AG04449 (cell line): ENCODE measurements around the gene CNOT2.

ENCODE experiments used
- CTCF ChIA-PET: fragments of 350-600 bp; formaldehyde crosslinking; extraction: SDS; loops from one replicate; lab custom pipeline; 2021; ENCODE audit warnings: antibody characterized with exemption; lab: Yijun Ruan, JAX
- POLR2A ChIA-PET: fragments of 400-600, 350-600 bp; formaldehyde crosslinking; extraction: SDS; loops from one replicate; lab custom pipeline; 2020; ENCODE audit warnings: antibody characterized with exemption, inconsistent platforms; lab: Yijun Ruan, JAX
- DNase-seq: peaks from one replicate; pipeline ENCODE4 v3.0.0-alpha.2; 2010; ENCODE audit warnings: low read depth, low spot score
- H3K4me3 ChIP-seq: 2 replicates; pipeline ENCODE4 v1.5.1; 2011; ENCODE audit warnings: low read depth, mild to moderate bottlenecking, control low read depth, low read length
- CTCF ChIP-seq: IDR thresholded peaks from one replicate; pipeline ENCODE4 v1.5.1; 2011; ENCODE audit warnings: mild to moderate bottlenecking, moderate library complexity, low read length, control low read depth, inconsistent platforms; ENCODE audit not compliant: insufficient read depth; ENCODE audit errors: missing control alignments

Gene CNOT2

DNA sequence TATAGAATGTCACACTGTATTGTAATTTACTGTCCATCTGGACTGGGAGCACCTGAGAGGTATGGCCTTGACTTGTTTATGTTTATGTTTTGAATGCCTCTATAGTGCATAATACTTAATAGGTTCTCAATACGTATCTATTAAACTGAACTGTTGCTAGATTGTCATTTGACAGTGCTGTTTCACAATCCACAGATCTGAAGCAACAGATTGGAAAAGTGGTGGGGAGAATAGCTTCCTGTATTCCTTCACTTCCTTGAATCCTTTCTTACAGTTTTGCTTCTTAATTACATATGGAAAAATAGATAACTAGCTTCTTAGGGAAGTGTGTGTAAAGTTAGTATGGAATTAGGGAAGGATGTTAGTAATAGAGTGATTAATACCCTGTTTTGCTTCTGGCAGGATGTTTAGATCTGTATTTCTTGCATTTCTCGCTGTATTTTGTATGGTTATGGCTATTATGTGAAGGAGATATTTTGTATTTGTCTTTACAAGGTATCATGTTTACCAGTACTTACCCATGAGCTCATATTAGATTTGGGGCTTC is 4.5 kb downstream of the CNOT2 start:
- no peak for TF ChIP-seq CTCF
- POLR2A ChIA-PET, result no interaction called here

GRCh38 chr12:70248876-70249275 is 5.6 kb downstream of the CNOT2 start:
- CTCF ChIA-PET, result interaction anchor here (1.3 kb wide), 1 partner anchor 349 kb away, joined by 3 read pairs; no protein-coding TSS in a partner anchor
- TF ChIP-seq CTCF, result no peak
- H3K4me3 ChIP-seq, result no peak overlapping the region
- POLR2A ChIA-PET, result no interaction called here
- no peak for DNase-seq

More for the DNA sequence above, 4.5 kb downstream of the CNOT2 start:
- DNase-seq, result no peak
- CTCF ChIA-PET, result interaction anchor here (1.5 kb wide), 1 partner anchor 347 kb away, joined by 8 read pairs; no protein-coding TSS in a partner anchor
- no peak overlapping the region for H3K4me3 ChIP-seq

DNA sequence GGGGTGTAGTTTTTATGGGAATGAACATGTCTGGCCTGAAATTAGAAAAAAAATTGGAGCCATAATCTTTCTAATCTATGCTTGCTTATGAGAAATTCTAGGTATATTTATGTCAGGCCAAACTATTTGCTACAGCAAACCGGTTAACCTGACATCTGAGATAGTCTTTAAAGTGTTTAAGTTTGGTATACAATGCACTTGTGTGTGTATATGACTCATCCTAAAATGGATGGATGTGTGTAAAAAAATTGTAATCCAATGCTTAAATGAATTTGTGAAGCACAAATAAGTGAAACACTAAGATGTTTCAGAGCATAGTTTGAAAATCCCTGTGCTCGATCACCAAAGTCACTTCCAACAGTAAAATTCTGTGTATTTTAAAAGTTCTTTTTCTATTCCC is 6.7 kb downstream of the CNOT2 start:
- H3K4me3 ChIP-seq, result no peak overlapping the region
- no peak for DNase-seq
- TF ChIP-seq CTCF, result no peak
- ChIA-PET POLR2A (no interaction called here), CTCF (interaction anchor here (1.3 kb wide), 1 partner anchor 350 kb away, joined by 3 read pairs; no protein-coding TSS in a partner anchor)

- CTCF ChIA-PET, result interaction anchor here (1.9 kb wide), 1 partner anchor 350 kb away, joined by 7 read pairs; no protein-coding TSS in a partner anchor
- no peak overlapping the region for H3K4me3 ChIP-seq
- POLR2A ChIA-PET, result no interaction called here
- DNase-seq, result no peak
- TF ChIP-seq CTCF, result no peak
Measured at GRCh38 chr12:70251226-70251625, 8.0 kb downstream of the CNOT2 start.

GRCh38 chr12:70251661-70252060 is 8.4 kb downstream of the CNOT2 start:
- ChIA-PET CTCF (interaction anchor here (1.9 kb wide), 1 partner anchor 351 kb away, joined by 7 read pairs; no protein-coding TSS in a partner anchor), POLR2A (no interaction called here)
- no peak for TF ChIP-seq CTCF
- no peak for DNase-seq
- H3K4me3 ChIP-seq, result no peak overlapping the region

GRCh38 chr12:70252832-70253231 is 9.6 kb downstream of the CNOT2 start:
- CTCF ChIA-PET, result interaction anchor here (1.9 kb wide), 1 partner anchor 352 kb away, joined by 7 read pairs; no protein-coding TSS in a partner anchor
- no peak overlapping the region for H3K4me3 ChIP-seq
- POLR2A ChIA-PET, result no interaction called here
- TF ChIP-seq CTCF, result no peak
- DNase-seq, result no peak
